GM12875 (cell line): ENCODE measurements around the gene MAG.

ENCODE experiments used
- H3K4me3 ChIP-seq: one replicate; pipeline ENCODE4 v1.5.1; 2011; ENCODE audit warnings: low read depth, low read length, control low read depth
- TF ChIP-seq, protein P1 (sequence below): IDR thresholded peaks from 2 replicates; pipeline ENCODE4 v1.5.1; 2011; ENCODE audit warnings: low read depth, mild to moderate bottlenecking, control low read depth, inconsistent platforms, low read length, moderate library complexity, borderline replicate concordance; ENCODE audit not compliant: insufficient read depth

The MAG gene

DNA sequence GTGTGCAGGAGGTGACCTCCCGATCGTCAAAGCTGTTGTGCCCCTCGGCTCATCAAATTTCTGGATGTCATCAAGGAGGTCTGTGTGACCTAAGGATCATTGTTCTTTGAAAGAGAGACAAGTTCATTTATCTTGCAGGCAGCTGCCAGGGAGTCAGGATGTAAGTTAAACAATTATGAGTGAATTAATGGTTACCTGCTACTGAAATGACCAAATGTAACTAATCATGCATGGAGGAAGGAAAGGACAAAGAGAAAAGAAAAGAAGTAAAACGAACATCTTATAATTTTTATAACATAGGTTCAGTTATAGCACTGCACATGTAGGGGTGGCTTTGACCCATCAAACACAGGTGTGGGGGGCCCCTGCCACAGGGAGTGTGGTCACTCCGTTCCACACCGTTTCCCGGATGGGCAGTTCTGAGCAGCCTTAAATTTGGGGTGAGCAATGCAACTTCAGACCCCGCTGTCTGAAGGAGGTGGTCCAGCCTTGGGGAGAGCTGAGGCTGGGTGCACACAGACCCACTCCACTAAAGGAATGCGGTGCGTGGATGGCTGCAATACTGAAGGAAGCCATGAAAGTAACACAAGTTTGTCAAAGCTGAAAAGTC, 42.3 kb downstream of the MAG start:
- TF ChIP-seq, protein P1, sequence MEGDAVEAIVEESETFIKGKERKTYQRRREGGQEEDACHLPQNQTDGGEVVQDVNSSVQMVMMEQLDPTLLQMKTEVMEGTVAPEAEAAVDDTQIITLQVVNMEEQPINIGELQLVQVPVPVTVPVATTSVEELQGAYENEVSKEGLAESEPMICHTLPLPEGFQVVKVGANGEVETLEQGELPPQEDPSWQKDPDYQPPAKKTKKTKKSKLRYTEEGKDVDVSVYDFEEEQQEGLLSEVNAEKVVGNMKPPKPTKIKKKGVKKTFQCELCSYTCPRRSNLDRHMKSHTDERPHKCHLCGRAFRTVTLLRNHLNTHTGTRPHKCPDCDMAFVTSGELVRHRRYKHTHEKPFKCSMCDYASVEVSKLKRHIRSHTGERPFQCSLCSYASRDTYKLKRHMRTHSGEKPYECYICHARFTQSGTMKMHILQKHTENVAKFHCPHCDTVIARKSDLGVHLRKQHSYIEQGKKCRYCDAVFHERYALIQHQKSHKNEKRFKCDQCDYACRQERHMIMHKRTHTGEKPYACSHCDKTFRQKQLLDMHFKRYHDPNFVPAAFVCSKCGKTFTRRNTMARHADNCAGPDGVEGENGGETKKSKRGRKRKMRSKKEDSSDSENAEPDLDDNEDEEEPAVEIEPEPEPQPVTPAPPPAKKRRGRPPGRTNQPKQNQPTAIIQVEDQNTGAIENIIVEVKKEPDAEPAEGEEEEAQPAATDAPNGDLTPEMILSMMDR = no peak
- H3K4me3 ChIP-seq = peak overlapping the region; percentile 98

DNA sequence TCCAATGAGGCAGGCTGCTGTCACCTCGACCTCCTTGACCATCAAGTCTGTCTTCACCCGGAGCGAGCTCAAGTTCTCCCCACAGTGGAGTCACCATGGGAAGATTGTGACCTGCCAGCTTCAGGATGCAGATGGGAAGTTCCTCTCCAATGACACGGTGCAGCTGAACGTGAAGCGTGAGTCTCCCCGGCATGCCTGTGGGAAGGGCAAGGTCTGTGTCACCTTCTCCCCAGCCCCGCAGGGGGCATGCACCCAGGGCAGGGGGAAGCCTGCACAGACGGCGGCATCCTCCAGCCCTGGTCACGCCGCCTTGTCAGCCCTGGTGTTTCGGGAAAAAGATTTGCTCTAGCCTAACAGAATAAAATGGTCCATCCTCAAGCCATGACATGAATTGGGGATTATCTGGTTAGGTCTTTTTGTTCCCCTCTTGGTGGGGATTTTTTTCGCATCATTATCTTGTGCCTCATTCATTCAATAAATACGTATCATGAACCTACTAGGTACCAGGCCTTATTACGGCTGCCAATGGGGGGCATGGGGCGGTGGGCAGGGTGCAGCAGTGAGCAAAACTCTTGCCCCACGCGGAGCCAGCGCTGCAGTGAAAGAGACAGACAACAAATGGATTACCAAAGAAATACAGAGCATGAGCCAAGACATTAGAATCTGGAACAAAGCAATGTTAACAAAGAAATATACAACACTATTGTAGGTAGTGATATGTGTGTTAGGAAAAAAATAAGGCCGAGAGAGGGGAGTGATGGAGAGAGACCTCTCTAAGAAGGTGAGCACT, 44.4 kb downstream of the MAG start:
- no peak overlapping the region for H3K4me3 ChIP-seq
- TF ChIP-seq, protein P1 = no peak

DNA sequence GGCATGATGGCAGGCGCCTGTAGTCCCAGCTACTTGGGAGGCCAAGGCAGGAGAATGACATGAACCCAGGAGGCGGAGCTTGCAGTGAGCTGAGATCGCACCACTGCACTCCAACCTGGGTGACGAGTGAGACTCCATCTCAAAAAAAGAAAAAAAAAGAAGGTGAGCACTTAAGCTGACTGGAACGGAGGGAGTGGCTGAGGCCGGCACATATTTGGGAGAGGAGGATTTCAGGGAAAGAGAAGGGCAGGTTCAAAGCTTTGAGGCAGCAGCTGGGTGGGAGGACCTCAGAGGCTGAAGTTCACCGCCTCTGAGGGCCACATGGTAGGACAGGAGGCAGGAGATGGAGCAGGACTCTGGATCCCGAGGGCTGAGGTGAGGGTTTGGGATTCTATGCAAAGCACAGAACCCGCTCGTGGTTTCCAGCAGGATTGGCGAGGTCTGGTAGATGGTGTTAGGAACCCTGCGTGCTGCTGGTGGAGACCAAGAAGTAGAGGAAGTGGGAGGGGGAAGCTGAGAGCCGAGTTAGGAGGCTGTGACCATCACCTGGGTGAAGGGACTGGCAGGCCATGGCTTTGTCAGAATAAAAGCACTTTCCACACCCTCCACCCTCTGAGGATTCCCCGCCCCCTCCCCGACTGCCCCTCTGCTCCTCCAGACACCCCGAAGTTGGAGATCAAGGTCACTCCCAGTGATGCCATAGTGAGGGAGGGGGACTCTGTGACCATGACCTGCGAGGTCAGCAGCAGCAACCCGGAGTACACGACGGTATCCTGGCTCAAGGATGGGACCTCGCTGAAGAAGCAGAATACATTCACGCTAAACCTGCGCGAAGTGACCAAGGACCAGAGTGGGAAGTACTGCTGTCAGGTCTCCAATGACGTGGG, 45.4 kb downstream of the MAG start:
- H3K4me3 ChIP-seq = no peak overlapping the region
- TF ChIP-seq, protein P1 = no peak

DNA sequence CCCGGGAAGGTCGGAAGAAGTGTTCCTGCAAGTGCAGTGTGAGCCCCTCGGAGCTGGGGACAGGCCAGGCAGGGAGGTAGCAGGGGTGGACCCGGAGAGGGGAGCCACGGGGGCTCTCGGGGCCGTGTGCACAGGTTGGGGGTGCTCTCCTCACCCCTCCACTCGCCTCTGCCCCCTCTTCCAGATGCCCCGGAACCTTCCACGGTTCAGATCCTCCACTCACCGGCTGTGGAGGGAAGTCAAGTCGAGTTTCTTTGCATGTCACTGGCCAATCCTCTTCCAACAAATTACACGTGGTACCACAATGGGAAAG, 46.0 kb downstream of the MAG start:
- no peak overlapping the region for H3K4me3 ChIP-seq
- TF ChIP-seq, protein P1 = no peak

DNA sequence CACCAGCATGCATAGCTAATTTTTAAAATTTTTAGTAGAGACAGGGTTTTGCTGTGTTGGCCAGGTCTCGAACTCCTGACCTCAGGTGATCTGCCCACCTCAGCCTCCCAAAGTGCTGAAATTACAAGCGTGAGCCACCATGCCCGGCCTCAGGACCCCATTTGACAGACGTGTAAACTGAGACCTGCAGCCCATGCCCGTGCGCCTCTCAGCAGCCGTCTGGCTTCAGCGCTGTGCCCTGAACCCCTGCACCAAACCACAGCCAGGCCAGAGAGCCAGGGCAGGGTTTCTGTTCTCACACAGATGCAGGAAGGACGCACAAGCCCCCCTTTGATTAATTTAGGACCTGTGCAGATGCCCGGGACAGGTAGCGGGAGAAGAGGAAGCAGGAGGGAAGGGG, 48.5 kb downstream of the MAG start:
- no peak overlapping the region for H3K4me3 ChIP-seq
- TF ChIP-seq, protein P1 = no peak

DNA sequence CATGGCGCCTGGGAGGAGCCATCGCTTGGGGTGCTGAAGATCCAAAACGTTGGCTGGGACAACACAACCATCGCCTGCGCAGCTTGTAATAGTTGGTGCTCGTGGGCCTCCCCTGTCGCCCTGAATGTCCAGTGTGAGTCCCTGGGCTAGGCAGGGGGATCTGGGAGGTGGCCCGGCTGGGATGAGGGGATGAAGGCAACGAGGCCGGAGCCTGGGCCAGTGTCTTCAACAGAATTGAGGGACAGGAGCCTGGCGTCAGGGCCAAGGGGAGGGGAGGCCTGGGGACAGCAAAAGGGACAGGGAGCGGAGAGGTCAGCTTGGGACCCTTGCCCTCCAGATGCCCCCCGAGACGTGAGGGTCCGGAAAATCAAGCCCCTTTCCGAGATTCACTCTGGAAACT, 49.0 kb downstream of the MAG start:
- TF ChIP-seq, protein P1 = no peak
- H3K4me3 ChIP-seq = no peak overlapping the region
